ENCODE measurements around the gene STYXL1.

DNA sequence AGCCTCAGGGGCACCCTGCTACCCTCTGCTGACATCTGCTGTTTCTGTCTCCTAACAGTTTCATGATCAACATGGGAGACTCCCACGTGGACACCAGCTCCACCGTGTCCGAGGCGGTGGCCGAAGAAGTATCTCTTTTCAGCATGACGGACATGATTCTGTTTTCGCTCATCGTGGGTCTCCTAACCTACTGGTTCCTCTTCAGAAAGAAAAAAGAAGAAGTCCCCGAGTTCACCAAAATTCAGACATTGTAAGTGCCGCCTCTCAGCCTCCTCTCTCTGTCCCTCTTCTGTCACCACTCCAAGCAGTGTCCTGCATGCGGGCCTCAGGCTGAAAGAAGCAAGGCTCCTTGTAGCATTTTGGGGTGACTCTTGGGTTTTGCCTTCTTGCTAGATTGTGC, 93.9 kb downstream of the STYXL1 start:
- no peak for TF ChIP-seq POLR2AphosphoS5 (IDR thresholded peaks at IDR 0.05)
- TF ChIP-seq CTCF (IDR thresholded peaks at IDR 0.05): no peak

Measured in prostate gland (tissue), 2 donors.